Neural progenitor cell (in vitro differentiated cells): ENCODE results near the gene PRUNE2. TPM values are rescaled to one million over a fixed set of nuclear protein-coding genes. Genes with fewer than 3 reads are reported as not detected.

Experiments
- DNase-seq: peaks from one replicate; pipeline ENCODE4 v3.0.0-alpha.2; 2016; ENCODE audit warnings: low spot score
- H2AFZ ChIP-seq: fragments of 200-600 bp; sonication (generic); replicated peaks from 2 replicates; pipeline ENCODE4 v1.6.1; 2016; ENCODE audit warnings: antibody characterized with exemption
- H3F3A ChIP-seq: fragments of 200-600 bp; sonication (generic); 2 replicates; pipeline ENCODE4 v1.6.1; 2016; ENCODE audit warnings: antibody characterized with exemption, low read depth
- H3K27ac ChIP-seq: fragments of 200-600 bp; sonication (generic); 2 replicates; pipeline ENCODE4 v1.5.1; 2016; ENCODE audit warnings: mild to moderate bottlenecking
- H3K27me3 ChIP-seq: fragments of 200-600 bp; sonication (generic); 2 replicates; pipeline ENCODE4 v1.6.1; 2016; ENCODE audit warnings: mild to moderate bottlenecking, moderate library complexity
- H3K36me3 ChIP-seq: fragments of 200-600 bp; sonication (generic); 2 replicates; pipeline ENCODE4 v1.5.1; 2016
- H3K4me1 ChIP-seq: fragments of 200-600 bp; sonication (generic); 2 replicates; pipeline ENCODE4 v1.6.1; 2016; ENCODE audit warnings: mixed run types
- H3K4me2 ChIP-seq: fragments of 200-600 bp; sonication (generic); 2 replicates; pipeline ENCODE4 v1.6.1; 2016
- H3K4me3 ChIP-seq: fragments of 200-600 bp; sonication (generic); 2 replicates; pipeline ENCODE4 v1.5.1; 2016
- H3K79me2 ChIP-seq: fragments of 200-600 bp; sonication (generic); 2 replicates; pipeline ENCODE4 v1.6.1; 2016; ENCODE audit warnings: low read depth
- H3K9ac ChIP-seq: fragments of 200-600 bp; sonication (generic); 2 replicates; pipeline ENCODE4 v1.6.1; 2016
- H3K9me3 ChIP-seq: fragments of 200-600 bp; sonication (generic); 2 replicates; pipeline ENCODE4 v1.5.1; 2016; ENCODE audit warnings: low read depth
- H4K20me1 ChIP-seq: fragments of 200-600 bp; sonication (generic); 2 replicates; pipeline ENCODE4 v1.6.1; 2016; ENCODE audit warnings: low read depth
- H3K27ac Mint-ChIP-seq: 3 replicates; pipeline ENCODE4 v1.8.0; 2021; ENCODE audit warnings: mixed read lengths
- H3K27me3 Mint-ChIP-seq: 2 replicates; pipeline ENCODE4 v1.8.0; 2022; ENCODE audit warnings: low read depth, mild to moderate bottlenecking, inconsistent platforms, moderate library complexity, mixed read lengths; ENCODE audit not compliant: insufficient read depth
- H3K36me3 Mint-ChIP-seq: 3 replicates; pipeline ENCODE4 v1.8.0; 2021; ENCODE audit warnings: mixed read lengths
- H3K4me1 Mint-ChIP-seq: 3 replicates; pipeline ENCODE4 v1.8.0; 2021; ENCODE audit warnings: mixed read lengths
- H3K4me3 Mint-ChIP-seq: 3 replicates; pipeline ENCODE4 v1.8.0; 2021; ENCODE audit warnings: mild to moderate bottlenecking, moderate library complexity, mixed read lengths
- H3K9me3 Mint-ChIP-seq: 3 replicates; pipeline ENCODE4 v1.8.0; 2020; ENCODE audit warnings: mixed read lengths
- EZH2 ChIP-seq: fragments of 200-600 bp; sonication (generic); IDR thresholded peaks from 2 replicates; pipeline ENCODE4 v1.6.1; 2017; ENCODE audit warnings: antibody characterized with exemption, mild to moderate bottlenecking, moderate library complexity
- EZH2phosphoT487 ChIP-seq: fragments of 200-600 bp; sonication (generic); IDR thresholded peaks from 2 replicates; pipeline ENCODE4 v1.6.1; 2017; ENCODE audit warnings: antibody characterized with exemption
- total RNA-seq: library from RNA; depleted of rRNA; stranded (reverse); fragments of >200 nt; gene quantifications from 2 replicates; pipeline ENCODE4 v1.2.3, GENCODE V29; 2015; ENCODE audit warnings: low replicate concordance
- TF ChIP-seq, protein P1 (sequence below): fragments of 200-600 bp; sonication (generic); IDR thresholded peaks from 2 replicates; pipeline ENCODE4 v1.5.1; 2017; ENCODE audit warnings: antibody characterized with exemption, mild to moderate bottlenecking

The PRUNE2 gene
- total RNA-seq, 1 donor from 2014 or later = 28.2 TPM

DNA sequence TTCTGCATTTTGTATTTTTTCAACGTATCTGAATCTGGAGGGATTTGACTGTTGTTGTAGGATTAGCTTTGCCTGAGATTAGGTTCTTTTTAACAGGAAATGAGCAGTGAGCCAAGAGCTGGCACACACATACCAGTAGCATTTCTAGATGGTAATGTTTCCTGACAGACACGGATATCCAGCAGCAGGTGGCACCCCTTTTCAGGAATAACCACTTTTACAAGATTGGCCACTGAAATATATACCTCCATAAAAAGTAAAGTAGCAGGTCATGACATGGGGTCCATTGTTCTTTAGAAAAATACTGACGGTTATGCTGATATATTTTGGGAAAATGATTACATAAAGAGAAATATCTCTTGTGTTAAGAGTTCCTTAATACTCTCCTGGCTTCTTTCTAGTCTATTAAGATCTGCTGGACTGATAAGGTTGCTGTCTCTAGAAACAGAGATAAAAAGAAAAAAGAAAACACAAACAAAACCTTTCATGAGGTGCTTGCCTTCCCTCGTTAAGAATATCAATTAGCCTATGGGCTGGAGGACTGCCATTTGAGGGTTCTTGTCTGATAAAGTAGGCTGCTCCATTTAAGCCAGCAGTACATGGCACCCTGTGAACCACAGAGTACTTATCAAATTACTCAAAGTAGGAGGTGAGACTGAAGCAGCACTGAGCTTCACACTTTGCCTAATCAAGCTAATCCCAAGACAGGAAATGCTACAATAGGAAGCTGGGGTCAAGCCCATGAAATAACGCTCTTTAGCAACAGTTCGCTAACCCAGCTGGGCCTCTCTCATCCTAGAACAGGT lies 243.2 kb downstream of the PRUNE2 start:
- Histone ChIP-seq H3F3A (peaks cover 16% of the 10 kb centered on the region), H3K27me3 (no peaks in the 10 kb centered on the region), H3K9ac (no peak overlapping the region), H3K4me1 (peaks cover 11% of the 10 kb centered on the region), H3K79me2 (no peaks in the 10 kb centered on the region), H3K9me3 (peaks cover 4% of the 10 kb centered on the region), H2AFZ (no peak overlapping the region), H4K20me1 (no peaks in the 10 kb centered on the region), H3K4me3 (no peak overlapping the region), H3K27ac (no peak overlapping the region), H3K4me2 (peak overlapping the region; percentile 29), H3K36me3 (no peaks in the 10 kb centered on the region)
- Mint-ChIP-seq H3K36me3 (peaks cover 7% of the 10 kb centered on the region), H3K27ac (no peak overlapping the region), H3K4me3 (no peak overlapping the region), H3K4me1 (peaks cover 15% of the 10 kb centered on the region), H3K9me3 (peaks cover 3% of the 10 kb centered on the region), H3K27me3 (peaks cover 2% of the 10 kb centered on the region)
- TF ChIP-seq, protein P1, sequence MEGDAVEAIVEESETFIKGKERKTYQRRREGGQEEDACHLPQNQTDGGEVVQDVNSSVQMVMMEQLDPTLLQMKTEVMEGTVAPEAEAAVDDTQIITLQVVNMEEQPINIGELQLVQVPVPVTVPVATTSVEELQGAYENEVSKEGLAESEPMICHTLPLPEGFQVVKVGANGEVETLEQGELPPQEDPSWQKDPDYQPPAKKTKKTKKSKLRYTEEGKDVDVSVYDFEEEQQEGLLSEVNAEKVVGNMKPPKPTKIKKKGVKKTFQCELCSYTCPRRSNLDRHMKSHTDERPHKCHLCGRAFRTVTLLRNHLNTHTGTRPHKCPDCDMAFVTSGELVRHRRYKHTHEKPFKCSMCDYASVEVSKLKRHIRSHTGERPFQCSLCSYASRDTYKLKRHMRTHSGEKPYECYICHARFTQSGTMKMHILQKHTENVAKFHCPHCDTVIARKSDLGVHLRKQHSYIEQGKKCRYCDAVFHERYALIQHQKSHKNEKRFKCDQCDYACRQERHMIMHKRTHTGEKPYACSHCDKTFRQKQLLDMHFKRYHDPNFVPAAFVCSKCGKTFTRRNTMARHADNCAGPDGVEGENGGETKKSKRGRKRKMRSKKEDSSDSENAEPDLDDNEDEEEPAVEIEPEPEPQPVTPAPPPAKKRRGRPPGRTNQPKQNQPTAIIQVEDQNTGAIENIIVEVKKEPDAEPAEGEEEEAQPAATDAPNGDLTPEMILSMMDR = no peak
- TF ChIP-seq EZH2 (no peak), EZH2phosphoT487 (no peak)
- DNase-seq = no peak

DNA sequence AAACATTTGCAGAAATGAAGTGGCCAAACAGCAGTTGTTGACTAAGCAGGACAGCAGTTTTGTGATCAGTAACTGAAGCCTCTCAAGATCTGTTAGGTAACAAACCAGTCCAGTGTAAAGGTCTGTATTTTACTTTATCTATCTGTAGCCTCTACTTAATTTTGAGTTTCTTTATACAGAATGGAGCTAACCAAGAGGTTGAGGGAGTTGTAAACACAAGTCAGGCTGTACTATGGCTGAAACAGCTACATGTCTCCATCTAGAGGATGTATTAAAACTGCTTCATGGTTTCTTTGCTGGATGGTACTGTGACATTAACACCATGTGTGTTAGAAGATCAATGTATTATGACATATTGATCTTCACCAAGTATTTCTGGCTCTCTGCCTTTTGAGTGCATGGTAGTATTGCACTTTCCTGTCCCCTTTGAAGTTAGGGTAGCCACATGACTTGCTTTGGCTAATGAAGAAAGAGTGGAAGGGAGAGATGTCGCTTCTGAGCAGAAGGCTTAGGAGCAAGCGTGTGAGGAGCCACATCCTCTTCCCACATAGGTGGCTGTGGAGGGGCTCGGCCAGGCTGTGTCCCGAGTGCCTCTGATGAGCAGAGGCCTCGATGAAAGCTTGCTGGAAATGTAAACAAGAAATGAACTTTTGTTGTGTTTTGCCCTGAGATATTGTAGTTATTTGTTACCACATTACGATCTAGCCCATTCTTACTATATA lies 247.2 kb downstream of the PRUNE2 start:
- H3K4me3 ChIP-seq = no peak overlapping the region
- peaks cover 1% of the 10 kb centered on the region for H3K36me3 Mint-ChIP-seq
- no peaks in the 10 kb centered on the region for H3K9me3 Mint-ChIP-seq
- H3K4me2 ChIP-seq = no peak overlapping the region
- no peaks in the 10 kb centered on the region for H3K27me3 ChIP-seq
- no peaks in the 10 kb centered on the region for H3K36me3 ChIP-seq
- H3K27ac Mint-ChIP-seq = no peak overlapping the region
- no peaks in the 10 kb centered on the region for H3K27me3 Mint-ChIP-seq
- no peak overlapping the region for H3K9ac ChIP-seq
- no peak overlapping the region for H3K27ac ChIP-seq
- peaks cover 12% of the 10 kb centered on the region for H3K4me1 Mint-ChIP-seq
- H4K20me1 ChIP-seq = no peaks in the 10 kb centered on the region
- peak; percentile 42 for DNase-seq
- H3F3A ChIP-seq = peaks cover 16% of the 10 kb centered on the region
- no peaks in the 10 kb centered on the region for H3K79me2 ChIP-seq
- H2AFZ ChIP-seq = peak overlapping the region; percentile 70
- H3K9me3 ChIP-seq = peaks cover 4% of the 10 kb centered on the region
- H3K4me3 Mint-ChIP-seq = no peak overlapping the region
- peaks cover 11% of the 10 kb centered on the region for H3K4me1 ChIP-seq
- no peak for TF ChIP-seq EZH2phosphoT487
- TF ChIP-seq, protein P1 = peak; percentile 69
- TF ChIP-seq EZH2 = no peak

DNA sequence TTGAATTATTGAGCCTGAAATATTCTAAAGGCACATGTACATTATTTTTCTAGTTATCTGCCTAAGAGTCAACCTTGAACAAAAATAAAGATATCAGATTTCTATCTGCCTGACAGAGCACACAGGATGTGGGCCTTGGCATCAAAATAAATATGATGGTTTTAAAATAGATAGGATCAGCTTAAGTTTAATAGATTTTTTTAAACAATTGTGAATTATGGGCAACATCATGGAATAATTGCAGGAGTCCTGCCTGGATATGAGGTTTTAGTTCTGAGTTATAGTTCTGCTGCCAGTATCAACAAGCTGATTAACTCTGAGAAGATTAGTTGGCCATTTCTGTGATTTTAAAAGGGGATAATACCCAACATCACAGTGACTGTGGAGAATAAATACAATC lies 248.6 kb downstream of the PRUNE2 start:
- Mint-ChIP-seq H3K27ac (no peak overlapping the region), H3K27me3 (no peaks in the 10 kb centered on the region), H3K4me3 (no peak overlapping the region), H3K36me3 (peaks cover 6% of the 10 kb centered on the region), H3K9me3 (no peaks in the 10 kb centered on the region), H3K4me1 (peaks cover 17% of the 10 kb centered on the region)
- Histone ChIP-seq H3K9ac (no peak overlapping the region), H4K20me1 (no peaks in the 10 kb centered on the region), H3K79me2 (no peaks in the 10 kb centered on the region), H3K9me3 (peaks cover 4% of the 10 kb centered on the region), H2AFZ (no peak overlapping the region), H3K4me1 (no peaks in the 10 kb centered on the region), H3K4me2 (no peak overlapping the region), H3K27ac (no peak overlapping the region), H3K4me3 (no peak overlapping the region), H3K27me3 (no peaks in the 10 kb centered on the region), H3K36me3 (no peaks in the 10 kb centered on the region), H3F3A (peaks cover 5% of the 10 kb centered on the region)
- TF ChIP-seq, protein P1 = no peak
- TF ChIP-seq EZH2 (no peak), EZH2phosphoT487 (no peak)
- no peak for DNase-seq
